HG02763 (cell line): ENCODE measurements around the gene MMP20.

Experiments used
- ATAC-seq: cut with Tn5 transposase; IDR thresholded peaks from one replicate; pipeline ENCODE4 v1.9.1; 2021; ENCODE audit warnings: mild to moderate bottlenecking, moderate library complexity; ENCODE audit not compliant: unreplicated experiment

Gene MMP20

GRCh38 chr11:102623998-102624397 lies 1.1 kb downstream of the MMP20 start:
- no peak for ATAC-seq

DNA sequence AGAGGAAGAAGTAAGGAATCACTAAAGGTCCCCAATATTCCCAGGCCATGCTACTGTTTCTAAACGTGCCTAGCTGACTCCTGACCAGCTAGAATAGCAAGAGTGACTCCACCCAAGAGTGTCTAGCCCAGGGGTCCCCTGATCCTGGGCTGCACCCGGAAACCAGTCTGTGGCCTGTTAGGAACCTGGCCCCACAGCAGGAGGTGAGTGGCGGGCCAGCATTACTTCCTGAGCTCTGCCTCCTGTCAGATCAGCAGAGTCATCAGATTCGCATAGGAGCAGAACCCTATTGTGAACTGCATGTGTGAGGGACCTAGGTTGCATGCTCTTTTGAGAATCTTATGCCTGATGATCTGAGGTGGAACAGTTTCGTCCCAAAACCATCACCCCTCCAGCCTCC lies 2.0 kb downstream of the MMP20 start:
- no peak for ATAC-seq

GRCh38 chr11:102622258-102622657 lies 2.9 kb downstream of the MMP20 start:
- ATAC-seq: no peak

DNA sequence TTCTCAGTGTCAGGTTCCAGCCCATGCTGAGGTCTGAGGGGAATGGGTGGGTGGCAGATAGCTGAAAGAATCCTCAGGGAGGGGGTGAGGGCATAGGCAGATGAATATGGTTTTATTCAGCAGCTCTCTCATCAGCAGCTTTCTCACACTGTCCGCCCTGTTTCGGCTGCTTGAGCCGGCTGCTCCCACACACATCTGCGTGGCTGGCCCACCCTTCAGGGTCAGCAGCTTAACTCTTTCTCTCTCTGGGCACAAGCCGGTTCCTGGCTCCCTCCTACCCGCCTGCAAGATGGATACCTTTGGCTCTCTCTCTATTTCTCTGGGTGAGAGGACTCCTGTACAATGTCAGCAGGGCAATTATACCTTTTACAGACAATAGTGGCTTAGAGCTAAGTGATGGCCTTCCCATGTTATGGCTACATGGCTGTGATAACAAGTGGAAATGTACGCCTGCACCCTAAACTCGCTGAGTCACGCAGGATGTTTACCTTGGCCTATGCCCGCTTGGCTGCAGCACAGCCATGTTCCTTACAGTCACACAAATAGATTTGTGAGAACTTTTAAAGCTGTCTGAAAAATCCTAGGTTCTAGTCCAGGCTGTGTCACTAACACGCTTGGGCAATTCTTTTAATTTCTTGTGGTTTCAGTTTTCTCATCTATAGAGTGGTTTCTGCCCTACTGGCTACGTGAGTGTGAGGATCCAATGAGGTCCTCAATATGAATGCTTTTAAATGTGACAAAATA lies 4.1 kb downstream of the MMP20 start:
- no peak for ATAC-seq

DNA sequence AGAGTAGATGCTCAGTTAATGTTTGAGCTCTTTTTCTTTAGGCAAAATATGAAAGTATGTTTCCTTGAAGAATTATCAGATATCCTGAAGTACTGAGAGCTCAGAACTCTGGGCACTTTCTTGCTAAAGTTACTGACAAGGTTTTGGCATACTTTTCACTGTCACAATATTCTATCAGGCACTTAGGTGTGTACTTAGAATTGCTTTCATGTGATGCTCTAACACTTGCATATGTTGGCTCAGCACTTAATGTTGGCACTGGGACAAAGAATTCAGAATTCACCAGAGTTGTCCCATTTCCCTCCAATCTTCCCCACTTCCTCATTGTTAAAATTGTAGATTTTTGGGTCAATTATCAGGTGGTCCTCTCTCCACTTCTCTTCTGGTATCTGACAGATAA lies 5.0 kb downstream of the MMP20 start:
- no peak for ATAC-seq

DNA sequence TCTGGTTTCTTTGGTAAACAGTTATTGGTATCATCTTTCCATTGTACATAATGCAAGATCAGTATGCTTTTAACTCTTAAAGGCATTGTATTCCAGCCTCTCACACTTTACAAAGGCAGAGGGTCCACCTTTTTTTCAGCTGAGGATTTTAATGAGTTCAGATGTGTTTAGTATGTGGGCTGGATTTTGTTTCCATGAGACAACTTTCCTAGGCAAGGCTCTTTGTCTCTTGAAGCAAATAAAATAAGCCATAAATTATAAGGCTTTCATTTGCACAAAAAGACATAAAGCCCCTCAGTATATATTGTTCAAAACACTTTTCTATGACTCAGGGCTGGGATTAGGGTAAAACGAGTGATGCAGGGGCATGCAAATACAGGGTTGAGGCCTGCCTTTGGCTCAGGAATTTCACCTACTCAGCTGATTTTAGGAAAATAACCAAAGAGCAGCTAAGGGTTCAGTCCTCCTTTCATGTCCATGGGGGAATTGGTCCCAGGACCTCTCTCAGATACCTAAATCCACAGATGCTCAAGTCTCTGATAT lies 7.6 kb downstream of the MMP20 start:
- ATAC-seq: no peak

DNA sequence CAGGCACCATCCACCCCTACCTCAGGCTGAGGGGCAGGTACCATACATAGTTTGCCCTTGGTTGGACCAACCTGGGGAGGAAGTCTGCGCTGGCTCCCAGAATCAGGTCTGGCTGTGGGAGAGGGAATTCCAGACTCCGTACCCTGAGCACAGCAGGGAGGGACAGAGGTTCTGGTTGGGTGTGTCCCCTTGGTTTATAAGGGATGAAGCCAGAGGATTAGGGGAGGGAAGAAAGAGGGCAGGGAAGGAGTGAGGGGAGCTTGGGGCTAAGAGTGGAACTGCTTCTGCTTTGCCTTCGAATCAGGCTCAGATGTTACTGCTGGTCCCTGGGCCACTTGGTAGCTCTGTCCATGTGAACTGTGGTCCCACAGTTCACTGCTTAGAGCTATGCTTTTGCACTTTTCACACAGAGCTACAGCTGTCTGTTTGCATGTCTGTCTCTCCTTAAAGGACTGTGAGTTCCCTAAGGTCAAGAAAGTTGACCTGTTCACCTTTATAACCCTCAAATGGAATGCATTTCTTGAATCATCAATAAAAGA lies 9.2 kb downstream of the MMP20 start:
- ATAC-seq: no peak

DNA sequence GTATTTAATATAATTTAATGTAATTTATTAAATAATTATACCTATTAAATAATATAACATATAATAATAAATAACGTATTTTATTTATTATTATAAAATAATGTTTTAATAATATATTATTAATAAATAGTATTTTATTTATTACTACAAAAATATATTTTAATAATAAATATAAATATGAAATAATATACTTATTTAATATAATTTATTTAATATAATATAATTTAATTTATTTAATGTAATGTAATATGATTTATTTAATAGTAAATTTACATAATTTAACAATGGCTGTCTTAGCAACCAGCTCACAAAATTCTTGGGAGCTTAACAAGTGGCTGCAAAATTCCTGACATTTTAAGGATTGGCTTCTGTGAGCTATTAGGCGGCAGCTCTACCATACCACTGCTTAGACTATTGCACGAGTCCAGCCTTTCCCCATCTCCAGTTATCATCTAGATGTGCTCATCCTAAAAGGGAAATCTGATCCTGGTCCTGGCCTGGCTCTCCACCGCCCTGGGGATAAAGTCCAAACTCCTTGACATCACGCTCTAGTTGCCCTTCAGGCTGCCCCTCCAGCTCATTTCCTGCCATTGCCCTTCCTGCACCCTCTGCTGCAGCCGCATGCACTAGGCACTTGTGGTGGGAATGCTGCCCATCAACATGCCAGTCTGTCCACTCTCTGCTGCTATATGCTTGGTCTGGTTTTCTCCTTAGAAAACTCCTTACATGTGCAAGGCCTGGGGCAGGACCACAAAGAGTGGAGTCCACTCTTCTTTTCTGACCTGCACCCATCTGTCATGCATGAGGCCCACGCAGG lies 9.8 kb downstream of the MMP20 start:
- ATAC-seq: no peak

GRCh38 chr11:102614485-102614884 lies 10.6 kb downstream of the MMP20 start:
- no peak for ATAC-seq

DNA sequence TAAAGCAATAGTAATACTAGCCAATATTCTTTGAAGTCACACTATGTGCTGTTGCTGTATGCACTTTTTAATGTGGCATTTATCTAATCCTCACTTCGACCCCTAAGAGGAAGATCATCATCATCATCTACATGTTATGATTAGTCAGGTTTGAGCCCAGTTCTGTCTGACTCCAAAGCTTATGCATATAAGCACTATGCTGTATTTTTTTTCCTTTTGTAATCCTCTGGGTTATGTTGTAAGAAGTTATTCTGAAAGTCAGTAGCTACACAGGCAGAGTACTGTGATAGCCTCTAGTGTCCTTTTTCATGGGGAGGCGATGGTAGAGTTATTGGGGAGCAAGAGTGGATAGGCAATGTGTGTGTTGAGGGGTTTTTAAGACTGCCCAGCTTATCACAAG lies 11.1 kb downstream of the MMP20 start:
- ATAC-seq: no peak

DNA sequence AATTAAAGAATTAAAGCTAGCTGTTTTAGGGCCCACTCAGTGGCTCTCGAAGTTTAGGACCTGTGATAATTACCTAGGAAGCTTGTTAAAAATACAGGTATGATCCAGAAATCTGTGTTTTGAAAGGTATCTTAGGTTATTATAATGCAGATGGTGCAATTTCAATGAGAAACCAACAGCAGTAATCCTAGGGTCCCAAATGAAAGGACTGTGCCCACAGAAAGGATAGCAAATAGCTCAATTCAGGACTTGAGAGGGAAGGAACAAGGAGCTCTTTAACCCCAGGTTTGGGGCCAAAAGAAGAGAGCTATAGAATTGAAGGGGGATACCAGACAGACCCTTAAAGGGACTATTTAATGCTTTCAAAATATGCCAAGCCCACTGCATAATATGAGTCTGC lies 11.7 kb downstream of the MMP20 start:
- no peak for ATAC-seq

GRCh38 chr11:102611291-102611690 lies 13.8 kb downstream of the MMP20 start:
- no peak for ATAC-seq

GRCh38 chr11:102610200-102610599 lies 14.9 kb downstream of the MMP20 start:
- no peak for ATAC-seq

DNA sequence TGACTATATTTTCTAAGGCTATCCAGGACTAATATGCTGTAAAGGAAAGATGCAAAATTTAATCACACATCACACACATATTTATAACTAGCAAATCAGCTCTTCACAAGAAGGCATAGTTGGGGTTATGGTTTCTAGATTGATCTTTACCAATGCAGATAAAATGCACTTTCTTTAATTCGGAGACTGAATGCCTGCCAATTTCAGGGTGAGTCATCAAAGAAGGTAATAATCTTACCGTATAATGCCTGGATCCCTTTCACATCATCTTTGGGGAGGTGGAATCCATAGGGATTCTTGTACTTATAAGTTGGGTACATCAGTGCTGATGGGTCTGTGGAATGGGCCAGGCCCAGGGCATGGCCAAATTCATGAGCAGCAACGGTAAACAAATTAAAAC lies 16.4 kb downstream of the MMP20 start:
- no peak for ATAC-seq

DNA sequence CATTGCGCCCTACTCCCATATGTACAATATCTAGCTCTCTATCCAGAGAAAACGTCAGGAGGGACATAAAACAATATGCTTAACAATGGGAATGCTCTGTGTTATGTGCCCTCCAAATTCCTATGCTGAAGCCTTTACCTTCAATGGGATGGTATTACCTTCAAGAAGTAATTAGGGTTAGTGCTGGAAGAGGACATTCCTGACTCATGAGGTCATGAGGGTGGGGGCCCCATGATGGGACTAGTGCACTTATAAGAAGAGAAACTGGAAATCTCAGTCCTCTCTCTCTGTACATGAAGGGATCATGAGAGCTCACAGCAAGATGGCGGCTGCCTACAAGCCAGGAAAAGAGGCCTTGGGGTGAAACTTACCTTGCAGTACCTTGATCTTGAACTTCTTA lies 20.3 kb downstream of the MMP20 start:
- ATAC-seq: no peak

GRCh38 chr11:102604011-102604410 lies 21.1 kb downstream of the MMP20 start:
- no peak for ATAC-seq

DNA sequence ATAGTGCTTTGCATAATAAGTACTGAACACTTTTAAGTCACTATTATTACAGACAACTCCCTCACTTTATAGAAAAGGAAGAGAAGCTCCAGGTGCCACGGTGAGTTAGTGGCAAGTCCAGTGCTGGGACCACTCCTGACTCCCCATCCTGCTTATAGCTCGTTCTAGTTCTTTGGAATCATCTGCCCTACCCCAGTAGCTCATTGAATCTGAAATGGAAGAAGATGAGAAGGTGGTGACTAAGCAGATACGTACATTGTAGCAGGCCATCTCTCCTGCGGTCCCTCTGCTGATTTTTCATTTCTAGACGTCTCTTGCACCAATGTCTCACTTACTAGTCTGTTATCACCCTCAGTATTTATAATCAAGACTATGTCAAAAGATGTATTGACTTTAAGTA lies 21.6 kb downstream of the MMP20 start:
- ATAC-seq: no peak

GRCh38 chr11:102603091-102603490 lies 22.0 kb downstream of the MMP20 start:
- ATAC-seq: no peak

GRCh38 chr11:102600666-102601065 lies 24.5 kb downstream of the MMP20 start:
- no peak for ATAC-seq

DNA sequence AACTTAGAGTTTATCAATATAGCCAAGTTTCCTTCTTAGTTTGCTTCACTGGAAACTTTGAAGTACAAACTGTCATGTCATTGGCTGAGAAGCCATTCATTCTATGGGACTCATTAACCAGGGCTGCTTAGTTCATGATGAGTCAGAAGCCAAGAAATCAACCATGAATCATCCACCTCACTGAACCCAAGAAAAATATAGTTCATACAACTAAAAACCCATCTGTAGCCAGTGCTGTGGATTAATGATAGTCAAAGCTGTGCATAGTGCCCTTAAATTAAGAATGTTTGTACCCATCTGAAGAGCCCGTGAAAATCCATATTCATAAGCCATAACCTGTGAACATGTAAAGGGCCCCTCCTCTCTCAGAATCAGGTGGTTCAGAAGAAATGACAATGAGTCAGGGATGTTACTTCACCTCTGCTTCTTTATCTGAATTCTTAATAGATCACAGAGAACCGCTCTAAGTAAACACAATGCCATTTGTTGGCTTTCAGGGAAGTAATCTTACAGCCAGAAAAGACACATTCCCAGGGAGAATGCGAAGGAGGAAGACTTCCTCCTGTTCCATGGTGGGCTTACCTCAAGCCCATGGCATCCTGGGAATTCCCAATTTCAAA lies 25.4 kb downstream of the MMP20 start:
- ATAC-seq: peak; percentile 92

DNA sequence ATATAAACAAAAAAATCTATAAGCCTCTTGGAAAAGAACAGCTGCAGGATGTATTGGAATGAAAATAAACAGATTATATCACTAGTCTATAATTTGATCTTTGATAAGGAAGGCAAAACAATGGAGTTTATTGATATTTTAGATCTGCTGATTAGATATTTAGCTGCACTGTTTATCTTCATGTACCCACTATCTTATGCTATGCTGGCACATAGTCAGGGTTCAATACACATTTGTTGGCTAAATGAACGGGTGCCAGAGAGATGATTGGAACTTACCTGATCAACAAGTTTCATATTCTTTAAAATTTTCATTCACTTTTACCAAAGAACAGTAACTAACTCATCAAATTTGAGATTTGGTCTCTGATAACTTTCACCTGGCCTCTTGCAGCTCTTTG lies 26.9 kb downstream of the MMP20 start:
- ATAC-seq: no peak
